SIG-M5 treated with dmso at 0.1 percent for 504 hours (cell line): ENCODE measurements around the gene PRKN.
A peak's percentile ranks its signal among the peaks of the same experiment; 100 is the strongest.

Experiments
- DNase-seq: peaks from one replicate; lab custom pipeline; 2025; ENCODE audit not compliant: unreplicated experiment; lab: John Stamatoyannopoulos, UW

The PRKN gene

GRCh38 chr6:162153120-162153519, 574.4 kb downstream of the PRKN start:
- DNase-seq, result no peak

- no peak for DNase-seq
These were observed 576.4 kb downstream of the PRKN start for GRCh38 chr6:162151021-162151665.

- DNase-seq, result no peak
These were observed 577.3 kb downstream of the PRKN start for GRCh38 chr6:162150295-162150694.

GRCh38 chr6:162149786-162150185, 577.8 kb downstream of the PRKN start:
- DNase-seq, result no peak

GRCh38 chr6:162147805-162148204, 579.8 kb downstream of the PRKN start:
- DNase-seq, result no peak

GRCh38 chr6:162147281-162147680, 580.3 kb downstream of the PRKN start:
- no peak for DNase-seq

GRCh38 chr6:162140251-162140852, 587.2 kb downstream of the PRKN start:
- no peak for DNase-seq

GRCh38 chr6:162125659-162126058, 601.9 kb downstream of the PRKN start:
- no peak for DNase-seq

- no peak for DNase-seq
These were observed 602.7 kb downstream of the PRKN start for GRCh38 chr6:162124710-162125435.

GRCh38 chr6:162123797-162124196, 603.8 kb downstream of the PRKN start:
- no peak for DNase-seq

GRCh38 chr6:162119341-162119740, 608.2 kb downstream of the PRKN start:
- peak; percentile 11 for DNase-seq

GRCh38 chr6:162118706-162119105, 608.9 kb downstream of the PRKN start:
- no peak for DNase-seq

- no peak for DNase-seq
These were observed 610.6 kb downstream of the PRKN start for GRCh38 chr6:162116902-162117525.

- no peak for DNase-seq
These were observed 618.0 kb downstream of the PRKN start for GRCh38 chr6:162109480-162110050.

GRCh38 chr6:162108041-162108440, 619.5 kb downstream of the PRKN start:
- no peak for DNase-seq

GRCh38 chr6:162100096-162100495, 627.5 kb downstream of the PRKN start:
- no peak for DNase-seq

GRCh38 chr6:162099685-162100084, 627.9 kb downstream of the PRKN start:
- peak; percentile 19 for DNase-seq

GRCh38 chr6:162092816-162093502, 634.6 kb downstream of the PRKN start:
- DNase-seq, result no peak

- DNase-seq, result no peak
These were observed 636.8 kb downstream of the PRKN start for GRCh38 chr6:162090734-162091133.

- DNase-seq, result no peak
These were observed 639.5 kb downstream of the PRKN start for GRCh38 chr6:162088091-162088490.

- no peak for DNase-seq
These were observed 642.0 kb downstream of the PRKN start for GRCh38 chr6:162085561-162085960.
